IMR-90 (cell line): ENCODE data around the gene ATP5PD. TPM values are rescaled to one million over a fixed set of nuclear protein-coding genes. Genes with fewer than 3 reads are reported as not detected.

Experiments used
- ATAC-seq: fragments of 200-7000 bp; cut with Tn5 transposase; 2 replicates; pipeline ENCODE4 v1.9.1; 2020; ENCODE audit warnings: low read depth, mild to moderate bottlenecking, moderate library complexity
- BruUV-seq: library from RNA; stranded (reverse); fragments of 400-500 nt; replicated peaks from 2 replicates; lab custom pipeline; 2021; lab: Mats Ljungman, UMichigan
- CTCF ChIA-PET: fragments of 300-600 bp; formaldehyde crosslinking; extraction: SDS; loops from one replicate; lab custom pipeline; 2021; ENCODE audit warnings: antibody characterized with exemption; lab: Yijun Ruan, JAX
- POLR2A ChIA-PET: fragments of 300-600 bp; sonication (Branson Sonifier 250); formaldehyde crosslinking; loops from one replicate; lab custom pipeline; 2022; ENCODE audit warnings: antibody characterized with exemption; ENCODE audit not compliant: unreplicated experiment; lab: Charles Lee
- DNase-seq: peaks from one replicate; pipeline ENCODE4 v3.0.0; 2013
- H2AFZ ChIP-seq: replicated peaks from 2 replicates; pipeline ENCODE3; 2013; ENCODE audit warnings: low read length, mild to moderate bottlenecking; ENCODE audit not compliant: poor library complexity
- H2AK5ac ChIP-seq: 2 replicates; pipeline ENCODE4 v1.6.1; 2013; ENCODE audit warnings: low read depth, low read length, inconsistent platforms
- H2AK9ac ChIP-seq: replicated peaks from 2 replicates; pipeline ENCODE3; 2013; ENCODE audit warnings: mild to moderate bottlenecking, low read depth, low read length, moderate library complexity; ENCODE audit not compliant: poor library complexity
- H2BK120ac ChIP-seq: 2 replicates; pipeline ENCODE4 v1.6.1; 2013; ENCODE audit warnings: low read depth, low read length, inconsistent platforms
- H2BK15ac ChIP-seq: 3 replicates; pipeline ENCODE4 v1.6.1; 2013; ENCODE audit warnings: low read depth, low read length, inconsistent platforms
- H2BK20ac ChIP-seq: 2 replicates; pipeline ENCODE4 v1.6.1; 2013; ENCODE audit warnings: low read depth, mild to moderate bottlenecking, inconsistent platforms, low read length, moderate library complexity
- H2BK5ac ChIP-seq: 2 replicates; pipeline ENCODE4 v1.6.1; 2013; ENCODE audit warnings: mild to moderate bottlenecking, low read depth, low read length, inconsistent platforms; ENCODE audit not compliant: poor library complexity, severe bottlenecking
- H3K14ac ChIP-seq: replicated peaks from 2 replicates; pipeline ENCODE4 v1.6.1; 2013; ENCODE audit warnings: low read depth, low read length, inconsistent platforms
- H3K18ac ChIP-seq: 2 replicates; pipeline ENCODE4 v1.6.1; 2013; ENCODE audit warnings: low read depth, low read length, control low read depth
- H3K23ac ChIP-seq: 2 replicates; pipeline ENCODE4 v1.6.1; 2013; ENCODE audit warnings: low read depth, low read length, inconsistent platforms
- H3K27ac ChIP-seq: 2 replicates; pipeline ENCODE4 v1.5.1; 2013; ENCODE audit warnings: mild to moderate bottlenecking, control low read depth, low read length; ENCODE audit not compliant: insufficient read depth
- H3K27me3 ChIP-seq: 2 replicates; pipeline ENCODE4 v1.6.1; 2013; ENCODE audit warnings: low read length; ENCODE audit not compliant: control insufficient read depth, insufficient read depth
- H3K36me3 ChIP-seq: 2 replicates; pipeline ENCODE4 v1.6.1; 2013; ENCODE audit warnings: low read length, mixed read lengths; ENCODE audit not compliant: control insufficient read depth, insufficient read depth
- H3K4ac ChIP-seq: 2 replicates; pipeline ENCODE4 v1.6.1; 2013; ENCODE audit warnings: low read depth, low read length, inconsistent platforms
- H3K4me1 ChIP-seq: 2 replicates; pipeline ENCODE4 v1.6.1; 2013; ENCODE audit warnings: low read length, mixed read lengths; ENCODE audit not compliant: control insufficient read depth, insufficient read depth
- H3K4me2 ChIP-seq: 2 replicates; pipeline ENCODE4 v1.6.1; 2013; ENCODE audit warnings: low read depth, mild to moderate bottlenecking, control low read depth, low read length, moderate library complexity
- H3K4me3 ChIP-seq: 2 replicates; pipeline ENCODE4 v1.5.1; 2013; ENCODE audit warnings: low read depth, mild to moderate bottlenecking, control low read depth, low read length, moderate library complexity; ENCODE audit not compliant: insufficient read depth
- H3K56ac ChIP-seq: 2 replicates; pipeline ENCODE4 v1.6.1; 2013; ENCODE audit warnings: low read length, inconsistent platforms; ENCODE audit not compliant: insufficient read depth; ENCODE audit errors: extremely low read depth
- H3K79me1 ChIP-seq, 2 experiments: 2 replicates each; pipeline ENCODE4 v1.6.1; 2013; ENCODE audit warnings: low read length in 2 of 2, inconsistent platforms in 1 of 2, low read depth in 1 of 2
- H3K9ac ChIP-seq: 2 replicates; pipeline ENCODE4 v1.6.1; 2013; ENCODE audit warnings: low read depth, low read length, control low read depth
- H3K9me1 ChIP-seq: 2 replicates; pipeline ENCODE4 v1.6.1; 2013; ENCODE audit warnings: low read length, inconsistent platforms; ENCODE audit not compliant: insufficient read depth
- H3K9me3 ChIP-seq: 2 replicates; pipeline ENCODE4 v1.6.1; 2013; ENCODE audit warnings: low read length; ENCODE audit not compliant: control insufficient read depth, insufficient read depth
- H4K20me1 ChIP-seq: 2 replicates; pipeline ENCODE4 v1.6.1; 2013; ENCODE audit warnings: low read length, inconsistent platforms; ENCODE audit not compliant: insufficient read depth
- H4K5ac ChIP-seq: 2 replicates; pipeline ENCODE4 v1.6.1; 2013; ENCODE audit warnings: mild to moderate bottlenecking, low read depth, low read length, control low read depth
- H4K8ac ChIP-seq, 2 experiments: 2 replicates each; pipeline ENCODE4 v1.6.1; 2013; ENCODE audit warnings: low read depth in 2 of 2, low read length in 2 of 2, control low read depth in 1 of 2, inconsistent platforms in 1 of 2
- H4K91ac ChIP-seq: 2 replicates; pipeline ENCODE4 v1.6.1; 2013; ENCODE audit warnings: low read depth, low read length, inconsistent platforms; ENCODE audit not compliant: insufficient read depth
- BHLHE40 ChIP-seq: fragments of 150-350 bp; IDR thresholded peaks from 2 replicates; pipeline ENCODE4 v1.6.1; 2016; ENCODE audit warnings: mild to moderate bottlenecking, low read depth, low read length
- CEBPB ChIP-seq: IDR thresholded peaks from 2 replicates; pipeline ENCODE4 v1.6.1; 2012; ENCODE audit warnings: low read depth, low read length, improper control_type of control experiment
- CHD1 ChIP-seq: IDR thresholded peaks from 2 replicates; pipeline ENCODE4 v1.6.1; 2012; ENCODE audit warnings: low read depth, low read length, improper control_type of control experiment
- CTCF ChIP-seq: conservative IDR thresholded peaks from 2 replicates; pipeline ENCODE4 v1.5.1; 2012; ENCODE audit warnings: mild to moderate bottlenecking, low read depth, low read length, improper control_type of control experiment
- ELK1 ChIP-seq: fragments of 150-350 bp; IDR thresholded peaks from 2 replicates; pipeline ENCODE4 v1.6.1; 2016; ENCODE audit warnings: low read depth, mild to moderate bottlenecking, low read length, moderate library complexity, borderline replicate concordance
- FOS ChIP-seq: fragments of 150-350 bp; IDR thresholded peaks from 2 replicates; pipeline ENCODE4 v1.6.1; 2016; ENCODE audit warnings: low read depth, low read length
- MAFK ChIP-seq: IDR thresholded peaks from 2 replicates; pipeline ENCODE4 v1.6.1; 2012; ENCODE audit warnings: low read depth, low read length, improper control_type of control experiment
- MAZ ChIP-seq: IDR thresholded peaks from 2 replicates; pipeline ENCODE4 v1.6.1; 2012; ENCODE audit warnings: low read depth, mild to moderate bottlenecking, low read length, improper control_type of control experiment, moderate library complexity, borderline replicate concordance
- MXI1 ChIP-seq: IDR thresholded peaks from 2 replicates; pipeline ENCODE4 v1.6.1; 2012; ENCODE audit warnings: low read depth, mild to moderate bottlenecking, low read length, moderate library complexity, borderline replicate concordance
- NFE2L2 ChIP-seq: fragments of 150-350 bp; IDR thresholded peaks from 2 replicates; pipeline ENCODE4 v1.6.1; 2016; ENCODE audit warnings: low read depth, mild to moderate bottlenecking, low read length
- POLR2A ChIP-seq: IDR thresholded peaks from 2 replicates; pipeline ENCODE4 v1.6.1; 2012; ENCODE audit warnings: mild to moderate bottlenecking, low read depth, low read length
- RAD21 ChIP-seq: IDR thresholded peaks from 2 replicates; pipeline ENCODE4 v1.6.1; 2012; ENCODE audit warnings: low read length, improper control_type of control experiment
- RCOR1 ChIP-seq: IDR thresholded peaks from 2 replicates; pipeline ENCODE4 v1.6.1; 2012; ENCODE audit warnings: mild to moderate bottlenecking, low read length, improper control_type of control experiment; ENCODE audit not compliant: insufficient replicate concordance
- RFX5 ChIP-seq: IDR thresholded peaks from 2 replicates; pipeline ENCODE4 v1.8.0; 2012; ENCODE audit warnings: low read depth, mild to moderate bottlenecking, low read length, moderate library complexity
- SMC3 ChIP-seq: fragments of 150-350 bp; IDR thresholded peaks from 2 replicates; pipeline ENCODE4 v1.6.1; 2016; ENCODE audit warnings: low read depth, mild to moderate bottlenecking, antibody characterized with exemption, low read length, moderate library complexity
- USF2 ChIP-seq: fragments of 150-350 bp; IDR thresholded peaks from 2 replicates; pipeline ENCODE4 v1.6.1; 2017; ENCODE audit warnings: mild to moderate bottlenecking, antibody characterized with exemption, low read length, low read depth
- WGBS, 2 experiments: methylation state at CpG; one replicate each; pipeline versions ENCODE4 v1.1.5 to v1.1.7; 2013; ENCODE audit warnings: missing lambda C conversion rate in 2 of 2; ENCODE audit not compliant: insufficient read length in 1 of 2; ENCODE audit errors: extremely low coverage in 2 of 2; 5-methylcytosine and 5-hydroxymethylcytosine counted together
- dilution Hi-C: fragments of 300-500 bp; cut with HindIII; formaldehyde crosslinking; loops from one replicate; pipeline ENCODE4 v1.14.3; 2018; ENCODE audit warnings: low sequenced_read_pairs; ENCODE audit not compliant: unreplicated experiment
- in situ Hi-C: fragments of 300-500 bp; cut with MboI; formaldehyde crosslinking; loops from 3 replicates; pipeline ENCODE4 v1.14.3; 2019; ENCODE audit warnings: low sequenced_read_pairs, inconsistent platforms, mixed read lengths
- intact Hi-C: fragments of 100-400 bp; cut with micrococcal nuclease; formaldehyde crosslinking; loops from 2 replicates; pipeline ENCODE4 v1.10.0; 2022
- polyA plus RNA-seq, 3 experiments: library from polyadenylated mRNA; depleted of rRNA; stranded (reverse); fragments of >200 nt; gene quantifications; 2 replicates each; pipeline ENCODE4 v1.2.3, GENCODE V29; 2012; ENCODE audit warnings: low replicate concordance in 1 of 3
- total RNA-seq: library from RNA; depleted of rRNA; stranded (reverse); fragments of >200 nt; gene quantifications from 2 replicates; pipeline ENCODE4 v1.2.3, GENCODE V29; 2012

The ATP5PD gene
- total and polyA plus RNA-seq, 2 of the 4 experiments (the other 2 are of a cell fraction), result 373 to 425 TPM

GRCh38 chr17:75064460-75064859 lies 17.7 kb upstream of the ATP5PD start:
- no TSS peak for BruUV-seq
- H2AFZ ChIP-seq, result no peak overlapping the region
- TF ChIP-seq BHLHE40 (no peak), CEBPB (no peak), RCOR1 (no peak), FOS (no peak), CHD1 (no peak), ELK1 (no peak), NFE2L2 (no peak), SMC3 (no peak), MAFK (no peak), MXI1 (no peak), USF2 (no peak), MAZ (no peak), POLR2A (no peak), CTCF (no peak), RAD21 (no peak), RFX5 (no peak)
- H2BK20ac ChIP-seq, result no peak overlapping the region
- H3K79me1 ChIP-seq, result peaks cover 3 to 5% of the 10 kb centered on the region in 2 experiments; a peak in 3 of 4 replicates
- no peak overlapping the region for H3K14ac ChIP-seq
- WGBS, 2 experiments, result no CpG with 5 or more reads among the region's 8 CpGs
- no peak overlapping the region for H3K4me2 ChIP-seq
- no peak overlapping the region for H3K18ac ChIP-seq
- POLR2A ChIA-PET, result no interaction called here
- peaks cover 44% of the 10 kb centered on the region for H3K36me3 ChIP-seq
- no peak overlapping the region for H3K9ac ChIP-seq
- H4K8ac ChIP-seq, result no peak overlapping the region
- no peak overlapping the region for H3K27ac ChIP-seq
- no peak overlapping the region for H2AK9ac ChIP-seq
- no peak overlapping the region for H3K23ac ChIP-seq
- intact Hi-C loops (loop anchor here (5.0 to 10.0 kb wide), 2 partner anchors 48 to 140 kb away; partner anchors contain the start of gene NUP85), in situ Hi-C loops (loop anchor here (10.0 to 25.0 kb wide), 2 partner anchors 140 to 348 kb away; partner anchors contain the start of genes GRB2 and NUP85), dilution Hi-C loops (no loop called here)
- H4K91ac ChIP-seq, result no peak overlapping the region
- no peak overlapping the region for H3K56ac ChIP-seq
- H3K9me1 ChIP-seq, result 0 out of 2 replicates have a peak, but pooled peaks cover 3% of the 10 kb centered on the region
- H2BK5ac ChIP-seq, result no peak overlapping the region
- H2BK120ac ChIP-seq, result no peak overlapping the region
- H4K20me1 ChIP-seq, result no peaks in the 10 kb centered on the region
- H3K27me3 ChIP-seq, result no peaks in the 10 kb centered on the region
- peaks cover 6% of the 10 kb centered on the region; the same call in 1 of the 2 replicates for H3K4me1 ChIP-seq
- DNase-seq (no peak), ATAC-seq (no peak)
- H3K4ac ChIP-seq, result no peak overlapping the region
- no peaks in the 10 kb centered on the region for H3K9me3 ChIP-seq
- no peak overlapping the region for H3K4me3 ChIP-seq
- CTCF ChIA-PET, result interaction anchor here (0.7 kb wide), 1 partner anchor 8 kb away, joined by 4 read pairs; no protein-coding TSS in a partner anchor
- no peak overlapping the region for H2BK15ac ChIP-seq
- H4K5ac ChIP-seq, result no peak overlapping the region
- H2AK5ac ChIP-seq, result no peak overlapping the region
